B cell (primary cell): ENCODE results near the gene OR3A2. TPM values are rescaled to one million over a fixed set of nuclear protein-coding genes. Genes with fewer than 3 reads are reported as not detected.

Source experiments
- ATAC-seq: fragments of 200-7000 bp; cut with Tn5 transposase; one replicate; pipeline ENCODE4 v1.10.0; 2021; ENCODE audit warnings: low read depth, mild to moderate bottlenecking, moderate number of reproducible peaks, moderate library complexity
- CTCF ChIA-PET: fragments of 350-600 bp; sonication (Branson Sonifier 250); formaldehyde crosslinking; loops from one replicate; lab custom pipeline; 2021; ENCODE audit warnings: antibody characterized with exemption, inconsistent platforms; lab: Charles Lee
- POLR2A ChIA-PET: fragments of 350-600 bp; sonication (Branson Sonifier 250); formaldehyde crosslinking; loops from one replicate; lab custom pipeline; 2021; ENCODE audit warnings: antibody characterized with exemption; lab: Charles Lee
- DNase-seq: peaks from one replicate; pipeline ENCODE4 v3.0.0; 2013
- H2AFZ ChIP-seq: 2 replicates; pipeline ENCODE4 v1.6.1; 2012; ENCODE audit warnings: mild to moderate bottlenecking, low read depth, low read length; ENCODE audit not compliant: insufficient read depth, poor library complexity, severe bottlenecking
- H3K27ac ChIP-seq, 2 donors: 1 replicate in 1 of 2; 2 replicates in 1 of 2; pipeline ENCODE4 v1.5.1; 2012 to 2013; ENCODE audit warnings: low read length in 2 of 2, mild to moderate bottlenecking in 2 of 2, moderate library complexity in 1 of 2
- H3K27me3 ChIP-seq, 4 experiments: fragments of 200-600 bp in 1 of 4; sonication (generic) in 1 of 4; replicated peaks in 1 of 4; 1 replicate in 2 of 4; 2 replicates in 2 of 4; pipeline versions ENCODE4 v1.6.1 to v1.7.0; 2013 to 2016; ENCODE audit warnings: low read length in 3 of 4, mild to moderate bottlenecking in 2 of 4, mixed read lengths in 1 of 4, moderate library complexity in 1 of 4; ENCODE audit not compliant: insufficient read depth in 4 of 4, control insufficient read depth in 3 of 4; ENCODE audit errors: control extremely low read depth in 1 of 4
- H3K36me3 ChIP-seq, 2 experiments: replicated peaks in 1 of 2; 1 replicate in 1 of 2; 2 replicates in 1 of 2; pipeline versions ENCODE4 v1.6.1 to v1.7.1; 2013; ENCODE audit warnings: low read length in 1 of 2; ENCODE audit not compliant: insufficient read depth in 2 of 2, control insufficient read depth in 1 of 2; ENCODE audit errors: control extremely low read depth in 1 of 2, extremely low read depth in 1 of 2
- H3K4me1 ChIP-seq, 2 donors: fragments of 200-600 bp in 1 of 2; sonication (generic) in 1 of 2; 1 replicate in 1 of 2; 2 replicates in 1 of 2; pipeline versions ENCODE4 v1.5.1 to v1.6.1; 2013 to 2017; ENCODE audit warnings: low read length in 2 of 2; ENCODE audit not compliant: control insufficient read depth in 2 of 2, insufficient read depth in 2 of 2
- H3K4me2 ChIP-seq: replicated peaks from 2 replicates; pipeline ENCODE3; 2012; ENCODE audit warnings: mild to moderate bottlenecking, low read depth, low read length; ENCODE audit not compliant: poor library complexity, severe bottlenecking
- H3K4me3 ChIP-seq, 5 experiments: fragments of 200-600 bp in 1 of 5; sonication (generic) in 1 of 5; 1 replicate in 3 of 5; 2 replicates in 2 of 5; pipeline versions ENCODE4 v1.5.1 to v1.7.0; 2011 to 2016; ENCODE audit warnings: low read length in 4 of 5, mild to moderate bottlenecking in 4 of 5, low read depth in 2 of 5, control low read depth in 1 of 5, moderate library complexity in 1 of 5; ENCODE audit not compliant: insufficient read depth in 1 of 5; ENCODE audit errors: control extremely low read depth in 1 of 5, extremely low read depth in 1 of 5
- H3K79me2 ChIP-seq: fragments of 200-600 bp; sonication (generic); one replicate; pipeline ENCODE4 v1.6.0; 2016; ENCODE audit warnings: low read length; ENCODE audit not compliant: control insufficient read depth, insufficient read depth
- H3K9ac ChIP-seq: fragments of 200-600 bp; sonication (generic); 2 replicates; pipeline ENCODE4 v1.6.1; 2017; ENCODE audit warnings: mild to moderate bottlenecking, low read length, moderate library complexity
- H3K9me3 ChIP-seq, 3 donors: one replicate each; pipeline versions ENCODE4 v1.6.1 to v1.7.1; 2013; ENCODE audit warnings: low read length in 2 of 3; ENCODE audit not compliant: control insufficient read depth in 2 of 3, insufficient read depth in 1 of 3; ENCODE audit errors: control extremely low read depth in 1 of 3
- H4K20me1 ChIP-seq: 2 replicates; pipeline ENCODE4 v1.6.0; 2012; ENCODE audit warnings: mild to moderate bottlenecking, low read length; ENCODE audit not compliant: insufficient read depth, control insufficient read depth, poor library complexity, severe bottlenecking
- H3K27ac Mint-ChIP-seq: one replicate; pipeline ENCODE4 v1.8.0; 2021; ENCODE audit warnings: mixed read lengths
- H3K27me3 Mint-ChIP-seq: one replicate; pipeline ENCODE4 v1.8.0; 2021; ENCODE audit warnings: mixed read lengths
- H3K4me1 Mint-ChIP-seq: one replicate; pipeline ENCODE4 v1.8.0; 2021; ENCODE audit warnings: mixed read lengths
- H3K4me3 Mint-ChIP-seq: one replicate; pipeline ENCODE4 v1.8.0; 2021; ENCODE audit warnings: mixed read lengths
- H3K9me3 Mint-ChIP-seq: one replicate; pipeline ENCODE4 v1.8.0; 2022; ENCODE audit warnings: mixed read lengths; ENCODE audit not compliant: insufficient read depth
- CTCF ChIP-seq: fragments of 200-600 bp; IDR thresholded peaks from one replicate; pipeline ENCODE4 v1.8.0; 2022; ENCODE audit warnings: antibody characterized with exemption, mild to moderate bottlenecking
- EZH2 ChIP-seq: IDR thresholded peaks from 2 replicates; pipeline ENCODE4 v1.6.1; 2012; ENCODE audit warnings: borderline replicate concordance, low read depth, mild to moderate bottlenecking, moderate library complexity, low read length; ENCODE audit not compliant: insufficient read depth, poor library complexity, severe bottlenecking
- WGBS: methylation state at CpG from one replicate; pipeline ENCODE4 v1.1.5; 2013; ENCODE audit warnings: missing lambda C conversion rate; ENCODE audit not compliant: insufficient coverage; 5-methylcytosine and 5-hydroxymethylcytosine counted together
- intact Hi-C: fragments of 100-400 bp; cut with micrococcal nuclease; formaldehyde crosslinking; loops from one replicate; pipeline ENCODE4 v1.10.0; 2022
- polyA plus RNA-seq: library from polyadenylated mRNA; depleted of rRNA; stranded (reverse); fragments of >200 nt; gene quantifications from 2 replicates; pipeline ENCODE4 v1.2.3, GENCODE V29; 2012
- total RNA-seq, 2 donors: library from RNA; stranded (reverse); fragments of 120-200 nt in 1 of 2; gene quantifications; 1 replicate in 1 of 2; 2 replicates in 1 of 2; pipeline versions ENCODE4 v1.2.3 to v1.2.4, GENCODE V29; 2013 to 2022

OR3A2 gene
- total and polyA plus RNA-seq, 2 donors (not counting 1 experiment from before 2014, with no cell fraction given), result 0.37 to 1.9 TPM

DNA sequence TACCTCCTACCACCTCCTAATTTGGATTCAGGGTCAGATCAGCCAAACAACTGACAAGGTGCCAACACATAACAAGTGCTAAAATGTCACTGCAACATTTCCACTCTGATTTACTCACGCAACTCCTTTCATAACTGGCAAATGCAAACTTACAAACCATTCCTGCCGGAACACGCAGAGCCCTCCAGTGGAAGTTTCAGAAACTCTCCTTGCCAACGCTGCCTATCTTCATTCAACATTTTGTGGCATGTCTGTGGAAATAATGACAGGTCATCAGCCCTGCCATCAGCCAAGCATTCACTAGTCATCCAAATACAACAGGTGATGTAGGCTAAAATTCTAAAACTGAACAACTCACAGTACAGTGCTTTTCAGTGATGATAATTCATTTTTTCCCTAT, 50.2 kb downstream of the OR3A2 start:
- H3K4me1 ChIP-seq, result peaks cover 3 to 4% of the 10 kb centered on the region in 2 donors
- H4K20me1 ChIP-seq, result no peaks in the 10 kb centered on the region
- Mint-ChIP-seq H3K4me3 (no peak overlapping the region), H3K27ac (no peak overlapping the region), H3K9me3 (no peaks in the 10 kb centered on the region), H3K27me3 (peaks cover 6% of the 10 kb centered on the region), H3K4me1 (peaks cover 19% of the 10 kb centered on the region)
- TF ChIP-seq CTCF (no peak), EZH2 (no peak)
- no peaks in the 10 kb centered on the region for H3K9me3 ChIP-seq
- POLR2A ChIA-PET, result no interaction called here
- no peaks in the 10 kb centered on the region for H3K79me2 ChIP-seq
- DNase-seq (no peak), ATAC-seq (no peak)
- no peak overlapping the region for H2AFZ ChIP-seq
- no peak overlapping the region for H3K27ac ChIP-seq
- H3K4me2 ChIP-seq, result no peak overlapping the region
- no peak overlapping the region for H3K9ac ChIP-seq
- H3K27me3 ChIP-seq, result no peaks in the 10 kb centered on the region
- WGBS, result 62% methylated on average over 3 of the region's 4 CpGs
- intact Hi-C loops, result no loop called here
- CTCF ChIA-PET, result no interaction called here
- H3K36me3 ChIP-seq, result no peaks in the 10 kb centered on the region
- H3K4me3 ChIP-seq, result no peak overlapping the region

DNA sequence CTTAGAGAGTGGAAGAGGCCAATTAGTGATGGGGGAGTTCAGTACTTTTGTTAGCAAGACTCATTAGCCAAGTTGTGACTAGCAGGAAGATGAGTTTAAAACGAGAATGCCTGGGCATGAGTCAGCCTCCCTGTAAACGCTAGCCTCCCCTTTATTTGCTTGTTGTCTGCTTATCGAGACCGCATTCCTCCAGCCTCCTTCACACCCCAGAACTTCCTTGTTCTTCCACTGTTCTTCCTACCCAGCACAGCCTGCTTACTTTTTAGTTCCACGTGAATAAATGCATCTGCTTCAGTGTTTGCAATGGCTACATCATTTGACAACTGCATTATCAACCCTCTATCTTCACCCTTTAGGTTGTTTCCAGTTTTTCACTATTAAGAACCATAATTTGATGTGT, 67.8 kb downstream of the OR3A2 start:
- H3K27me3 Mint-ChIP-seq, result no peaks in the 10 kb centered on the region
- 80% methylated on average over 5 of the region's 5 CpGs for WGBS
- H3K4me1 ChIP-seq, result peaks cover 0 to 10% of the 10 kb centered on the region in 2 donors
- H3K9me3 Mint-ChIP-seq, result no peaks in the 10 kb centered on the region
- DNase-seq (no peak), ATAC-seq (no peak)
- TF ChIP-seq CTCF, result no peak
- TF ChIP-seq EZH2, result no peak
- intact Hi-C loops, result no loop called here
- H3K36me3 ChIP-seq, result no peaks in the 10 kb centered on the region
- H4K20me1 ChIP-seq, result no peaks in the 10 kb centered on the region
- H3K79me2 ChIP-seq, result no peaks in the 10 kb centered on the region
- no peak overlapping the region for H3K4me3 ChIP-seq
- no peak overlapping the region for H3K27ac ChIP-seq
- ChIA-PET CTCF (no interaction called here), POLR2A (no interaction called here)
- H3K4me3 Mint-ChIP-seq, result no peak overlapping the region
- no peaks in the 10 kb centered on the region for H3K9me3 ChIP-seq
- H3K4me2 ChIP-seq, result no peak overlapping the region
- H2AFZ ChIP-seq, result no peak overlapping the region
- H3K4me1 Mint-ChIP-seq, result peaks cover 8% of the 10 kb centered on the region
- no peak overlapping the region for H3K9ac ChIP-seq
- H3K27ac Mint-ChIP-seq, result no peak overlapping the region
- H3K27me3 ChIP-seq, result no peaks in the 10 kb centered on the region
